ENCODE results near the gene KCNMB4.

Gene KCNMB4

DNA sequence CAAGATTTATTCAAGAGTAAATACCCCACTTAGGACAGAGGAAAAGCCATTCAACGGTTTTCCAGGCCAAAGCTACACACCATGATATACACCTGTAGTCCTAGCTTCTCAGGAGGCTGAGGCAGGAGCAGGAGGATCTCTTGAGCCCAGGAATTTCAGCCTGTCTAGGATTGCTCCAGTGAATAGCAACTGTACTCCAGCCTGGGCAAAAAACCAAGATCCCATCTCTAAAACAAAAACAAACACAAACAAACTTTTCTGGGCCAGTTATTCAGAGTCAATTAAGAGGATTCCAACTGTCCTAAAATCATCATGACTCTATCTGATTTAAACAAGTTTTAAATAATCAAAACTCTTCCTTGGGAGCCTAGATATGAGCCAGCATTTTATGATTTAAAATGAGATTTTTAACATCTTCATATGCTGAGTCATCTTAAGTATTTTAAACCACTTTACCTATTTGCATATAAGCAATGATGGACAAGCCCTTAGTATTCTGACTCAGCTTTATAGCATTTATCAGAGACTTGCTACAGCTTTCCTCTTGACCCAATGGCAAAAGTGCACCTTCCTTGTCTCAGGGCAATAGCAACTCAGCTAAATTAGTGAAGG lies 77.1 kb downstream of the KCNMB4 start:
- no peak for DNase-seq (ENCODE audit: low read depth in 1 of 2, low spot score in 1 of 2)

DNA sequence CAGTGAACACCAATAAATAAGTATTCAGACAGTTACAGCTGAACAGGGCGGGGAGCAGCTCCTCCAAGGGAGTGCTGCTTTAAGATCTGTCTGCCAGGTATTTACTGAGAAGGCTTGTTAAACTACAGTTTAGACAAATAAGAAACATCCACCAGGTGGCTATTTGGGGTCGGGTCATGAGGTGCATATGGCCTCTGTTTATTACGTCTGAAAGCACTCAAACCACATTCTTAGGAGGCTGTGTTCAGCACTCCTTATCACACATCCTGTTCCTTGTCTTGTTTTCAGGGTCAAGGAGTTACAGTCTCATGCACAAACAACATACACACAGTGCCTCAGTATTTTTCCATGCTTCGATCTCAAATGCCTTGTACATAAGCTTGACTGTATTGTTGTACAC lies 78.8 kb downstream of the KCNMB4 start:
- no peak for DNase-seq (ENCODE audit: low read depth in 1 of 2, low spot score in 1 of 2)

DNA sequence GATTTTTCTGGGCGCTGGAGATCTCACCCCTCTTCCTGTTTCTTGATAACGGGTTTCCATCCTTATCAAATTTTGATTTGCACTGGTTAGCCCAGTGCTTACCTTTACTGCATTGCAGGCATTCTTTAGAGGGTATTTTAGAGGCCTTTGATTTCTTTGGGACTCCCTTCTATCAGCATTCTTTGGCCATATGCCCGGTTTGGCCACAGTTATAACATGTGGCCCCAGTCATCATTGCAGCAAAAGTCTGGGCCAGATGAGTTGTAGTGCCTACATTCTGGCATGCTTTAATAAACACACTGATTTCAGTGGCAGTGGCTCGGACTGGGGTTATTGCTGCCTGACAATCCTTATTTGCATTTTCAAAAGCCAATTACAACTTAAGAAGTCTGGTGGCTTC lies 82.3 kb downstream of the KCNMB4 start:
- DNase-seq (ENCODE audit: low read depth in 1 of 2, low spot score in 1 of 2): no peak

DNA sequence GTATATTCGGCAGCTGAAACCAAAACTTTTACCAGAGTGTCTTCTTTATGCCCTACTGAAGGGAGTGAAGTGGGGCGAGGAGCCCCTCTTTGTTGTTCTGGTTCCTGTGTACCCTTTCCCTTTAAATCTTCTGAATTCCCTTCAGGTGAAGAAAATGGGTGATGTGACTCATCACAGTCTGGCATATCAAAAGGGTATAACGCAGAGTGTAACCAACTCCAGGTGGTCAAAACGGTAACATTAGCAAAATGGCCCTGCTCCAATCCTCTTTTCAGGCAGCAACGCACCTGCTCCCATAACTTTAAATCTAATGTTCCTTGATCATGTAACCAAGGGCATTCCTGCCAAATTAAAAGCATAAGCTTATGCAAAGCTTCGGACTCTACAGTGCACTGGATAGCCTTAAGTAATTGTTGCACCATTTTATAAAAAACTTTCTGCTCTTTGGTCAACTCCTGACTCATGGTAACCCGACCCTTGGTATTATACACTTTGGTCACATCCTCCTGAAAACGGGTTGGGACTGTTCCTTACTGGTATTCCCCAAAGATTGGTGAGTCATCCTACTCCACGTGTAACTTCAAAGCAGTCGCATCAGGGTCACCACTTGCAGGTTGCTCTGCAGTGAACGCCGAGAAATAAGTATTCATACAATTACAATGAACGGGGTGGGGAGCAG lies 83.1 kb downstream of the KCNMB4 start:
- DNase-seq (ENCODE audit: low read depth in 1 of 2, low spot score in 1 of 2): no peak

DNA sequence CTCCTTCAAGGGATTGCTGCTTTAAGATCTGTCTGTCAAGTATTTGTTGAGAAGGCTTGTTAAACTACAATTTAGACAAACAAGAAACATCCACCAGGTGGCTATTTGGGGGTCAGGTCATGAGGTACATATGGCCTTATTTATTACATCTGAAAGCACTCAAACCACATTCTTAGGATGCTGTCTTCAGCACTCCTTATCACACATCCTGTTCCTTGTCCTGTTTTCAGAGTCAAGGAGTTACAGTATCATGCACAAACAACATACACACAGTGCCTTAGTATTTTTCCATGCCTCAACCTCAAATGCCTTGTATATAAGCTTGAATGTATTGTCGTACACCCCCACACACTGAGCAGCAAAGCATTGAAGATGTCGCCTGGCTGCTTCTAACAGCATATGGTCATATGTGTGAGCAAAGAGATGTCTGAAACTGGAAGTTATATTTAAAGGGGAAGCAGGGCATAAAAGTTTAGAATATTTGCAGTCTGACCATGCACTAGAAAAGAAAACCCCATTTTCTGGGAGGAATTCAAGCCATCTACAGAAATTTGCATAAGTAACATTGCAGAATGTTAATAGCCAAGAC lies 83.8 kb downstream of the KCNMB4 start:
- DNase-seq (ENCODE audit: low read depth in 1 of 2, low spot score in 1 of 2): no peak

DNA sequence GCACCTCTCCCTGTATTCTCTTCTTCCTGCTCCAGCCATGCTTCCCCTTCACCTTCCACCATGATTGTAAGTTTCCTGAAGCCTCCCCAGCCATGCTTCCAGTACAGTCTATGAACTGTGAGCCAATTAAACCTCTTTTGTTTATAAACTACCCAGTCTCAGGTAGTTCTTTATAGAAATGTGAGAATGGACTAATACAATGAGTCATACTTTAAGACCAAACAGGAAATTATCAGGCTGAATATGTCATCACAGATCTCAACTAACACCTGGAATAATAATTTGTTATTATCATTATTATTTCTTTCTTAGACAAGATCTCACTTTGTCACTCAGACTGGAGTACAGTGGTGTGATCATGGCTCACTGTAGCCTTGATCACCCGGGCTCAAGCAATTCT lies 85.4 kb downstream of the KCNMB4 start:
- DNase-seq (ENCODE audit: low read depth in 1 of 2, low spot score in 1 of 2): no peak

DNA sequence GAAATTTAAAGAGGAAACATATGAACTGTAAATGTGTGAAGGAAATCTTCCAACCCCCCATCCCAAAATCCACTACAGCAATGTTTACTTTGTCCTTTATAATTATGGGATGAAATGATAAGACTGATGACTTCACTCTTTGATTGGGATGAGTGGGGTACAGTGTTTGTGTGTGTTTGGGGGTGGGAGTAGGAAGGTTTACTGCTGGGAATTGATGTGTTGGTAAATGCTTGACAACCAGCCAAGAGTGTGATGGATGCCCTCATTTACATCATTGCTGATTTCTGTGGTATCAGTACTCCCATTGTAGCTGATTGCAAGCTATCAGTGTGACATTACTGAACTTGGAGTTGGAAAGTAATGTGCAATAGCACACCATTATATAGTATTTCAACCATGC lies 90.9 kb downstream of the KCNMB4 start:
- DNase-seq (ENCODE audit: low read depth in 1 of 2, low spot score in 1 of 2): no peak

DNA sequence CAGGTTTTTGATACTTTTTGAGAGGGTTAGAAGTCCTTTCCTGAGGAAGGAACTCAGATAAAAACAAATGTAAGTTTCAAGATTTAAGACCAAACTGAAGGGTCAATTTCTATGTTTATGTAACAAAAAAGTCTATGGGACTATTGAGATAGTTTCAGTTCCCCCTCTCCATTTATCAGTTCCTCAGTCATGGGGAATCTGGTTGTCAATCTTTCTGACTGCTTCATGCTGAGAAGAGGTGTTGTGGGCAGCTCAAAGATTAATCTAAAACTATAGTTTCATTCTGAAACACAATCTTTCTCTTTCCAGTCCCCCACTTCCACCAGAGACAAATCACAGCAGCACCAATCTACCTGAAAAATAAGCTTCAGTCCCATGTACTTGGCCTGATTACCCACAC lies 93.7 kb downstream of the KCNMB4 start:
- DNase-seq (ENCODE audit: low read depth in 1 of 2, low spot score in 1 of 2): no peak

DNA sequence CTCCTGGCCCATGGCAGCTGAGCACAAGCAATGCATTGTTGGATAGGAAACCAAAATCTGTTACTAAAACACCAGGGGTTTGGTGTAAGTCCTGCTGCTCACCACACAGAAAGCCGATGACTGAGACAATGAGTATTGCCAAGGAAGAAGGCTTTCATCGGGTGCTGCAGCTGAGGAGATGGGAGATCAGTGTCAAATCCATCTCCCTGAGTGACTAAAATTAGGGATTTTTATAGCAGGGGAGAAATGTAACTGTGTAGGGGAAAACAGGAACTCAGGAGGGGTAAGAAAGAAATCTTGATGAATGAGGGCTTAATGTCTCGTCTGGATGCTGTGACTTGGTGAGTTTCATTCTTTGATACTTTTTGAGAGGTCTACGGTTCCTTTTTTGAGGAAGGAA lies 97.9 kb downstream of the KCNMB4 start:
- no peak for DNase-seq (ENCODE audit: low read depth in 1 of 2, low spot score in 1 of 2)

DNA sequence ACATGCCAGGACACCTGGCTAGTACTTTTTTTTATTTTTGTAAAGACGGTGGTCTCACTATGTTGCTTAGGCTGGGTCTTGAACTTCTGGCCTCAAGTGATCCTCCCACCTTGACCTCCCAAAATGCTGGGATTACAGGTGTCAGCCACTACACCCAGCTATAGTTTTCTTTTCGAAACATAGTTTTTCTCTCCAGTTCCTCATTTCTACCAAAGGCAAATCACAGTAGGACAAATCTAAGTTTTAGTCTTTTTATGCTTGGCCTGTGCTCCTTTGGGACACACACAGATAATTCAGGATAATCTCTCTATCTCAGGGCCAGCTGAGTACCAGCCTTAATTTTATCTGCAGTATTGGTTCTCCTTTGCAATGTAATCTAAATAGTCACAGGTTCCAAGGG lies 100.7 kb downstream of the KCNMB4 start:
- DNase-seq (ENCODE audit: low read depth in 1 of 2, low spot score in 1 of 2): no peak

DNA sequence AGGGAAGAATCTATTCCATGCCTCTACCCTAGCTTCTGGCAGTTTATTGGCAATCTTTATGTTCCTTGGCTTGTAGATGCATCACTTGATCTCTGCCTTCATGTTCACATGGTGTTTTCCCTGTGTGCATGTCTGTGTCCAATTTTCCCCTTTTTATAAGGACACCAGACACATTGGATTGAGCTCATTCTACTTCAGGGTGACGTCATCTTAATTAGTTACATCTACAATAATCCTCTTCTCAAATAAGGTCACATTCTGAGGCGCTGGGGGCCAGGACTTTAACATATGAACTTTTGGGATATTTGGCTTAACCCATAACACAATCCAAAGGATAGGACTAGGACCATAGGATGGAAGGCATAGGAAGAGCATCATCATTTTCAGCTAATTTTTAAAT lies 101.4 kb downstream of the KCNMB4 start:
- DNase-seq (ENCODE audit: low read depth in 1 of 2, low spot score in 1 of 2): no peak

DNA sequence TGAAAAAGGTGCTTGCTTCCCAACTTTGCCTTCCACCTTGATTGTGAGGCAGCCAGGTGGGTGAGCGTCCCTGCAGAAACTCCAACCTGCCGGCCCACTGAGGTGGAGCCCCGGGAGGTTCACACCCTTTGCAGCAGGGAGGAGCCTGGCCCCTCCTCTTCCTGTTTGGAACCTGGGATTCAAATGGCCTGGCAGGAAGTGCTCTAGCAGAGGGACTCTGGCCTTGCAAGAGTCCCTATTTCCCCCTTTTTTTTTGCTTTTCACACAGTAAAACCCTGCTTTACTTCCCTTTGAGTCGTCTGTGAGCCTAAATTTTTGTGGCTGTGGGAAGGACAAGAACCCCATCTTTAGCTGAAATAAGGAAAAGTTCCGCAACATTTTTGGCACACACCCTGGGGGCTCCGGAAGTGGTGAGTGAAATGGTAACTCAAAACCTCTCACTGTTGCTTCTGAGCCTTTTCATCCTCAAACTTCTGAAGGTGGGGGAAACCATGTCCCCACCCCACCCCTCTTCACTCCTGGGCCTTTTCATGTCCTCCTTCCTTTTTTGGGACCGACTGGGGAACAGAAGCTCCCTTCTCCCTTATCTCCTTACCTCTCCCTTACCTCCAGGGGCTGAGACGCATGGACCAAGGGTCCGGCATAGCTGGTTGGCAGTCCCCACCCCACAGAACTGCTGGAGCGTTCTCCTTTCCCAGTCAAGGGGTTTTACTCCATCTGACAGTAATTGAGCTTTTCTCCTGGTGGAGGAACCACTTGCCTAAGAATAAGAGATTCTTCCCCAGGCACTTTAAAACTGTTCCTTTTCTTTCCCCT lies 102.0 kb downstream of the KCNMB4 start:
- DNase-seq (ENCODE audit: low read depth in 1 of 2, low spot score in 1 of 2): no peak

DNA sequence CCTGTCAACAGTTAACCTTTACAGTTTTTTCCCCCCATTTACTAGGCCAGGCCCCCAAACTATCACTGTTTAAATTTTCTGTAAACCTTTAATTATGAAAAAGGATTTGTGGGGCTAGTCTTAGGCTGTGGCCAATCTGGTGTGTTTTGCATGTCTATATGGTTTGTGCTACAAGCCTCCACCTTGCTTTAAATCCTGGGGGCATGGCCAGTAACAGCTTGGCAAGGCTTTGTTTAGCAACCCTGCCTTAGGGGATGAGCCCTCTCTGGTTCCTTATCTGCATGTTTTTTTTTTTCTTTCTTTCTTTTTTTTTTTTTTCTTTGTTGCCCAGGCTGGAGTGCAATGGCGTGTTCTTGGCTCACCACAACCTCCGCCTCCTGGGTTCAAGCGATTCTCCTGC lies 102.7 kb downstream of the KCNMB4 start:
- DNase-seq (ENCODE audit: low read depth in 1 of 2, low spot score in 1 of 2): no peak

DNA sequence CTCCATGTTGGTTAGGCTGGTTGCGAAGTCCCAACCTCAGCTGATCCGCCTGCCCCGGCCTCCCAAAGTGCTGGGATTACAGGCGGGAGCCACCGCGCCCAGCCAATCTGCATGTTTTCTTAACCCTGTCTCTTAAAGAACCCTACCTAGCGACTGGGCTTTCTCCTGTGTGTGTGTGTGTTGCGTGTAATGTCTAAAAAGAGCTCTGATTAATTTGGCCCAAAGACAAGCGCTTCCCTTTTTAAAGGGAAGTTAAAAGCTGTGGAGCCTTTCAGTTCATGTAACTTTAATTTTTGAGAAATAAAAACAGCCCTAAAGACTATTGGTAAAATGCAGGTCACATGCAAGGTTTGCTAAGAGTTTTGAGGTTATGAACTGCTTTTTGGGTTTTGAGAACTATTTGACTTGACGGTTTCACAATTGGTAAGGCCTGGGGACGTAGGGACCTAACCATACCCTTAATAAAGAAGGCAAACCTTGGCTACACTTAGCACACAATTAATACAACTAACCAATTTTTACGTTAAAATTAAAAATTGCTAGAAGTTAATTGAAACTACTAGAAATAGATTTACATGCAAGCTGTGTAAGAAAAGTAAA lies 103.2 kb downstream of the KCNMB4 start:
- DNase-seq (ENCODE audit: low read depth in 1 of 2, low spot score in 1 of 2): no peak

DNA sequence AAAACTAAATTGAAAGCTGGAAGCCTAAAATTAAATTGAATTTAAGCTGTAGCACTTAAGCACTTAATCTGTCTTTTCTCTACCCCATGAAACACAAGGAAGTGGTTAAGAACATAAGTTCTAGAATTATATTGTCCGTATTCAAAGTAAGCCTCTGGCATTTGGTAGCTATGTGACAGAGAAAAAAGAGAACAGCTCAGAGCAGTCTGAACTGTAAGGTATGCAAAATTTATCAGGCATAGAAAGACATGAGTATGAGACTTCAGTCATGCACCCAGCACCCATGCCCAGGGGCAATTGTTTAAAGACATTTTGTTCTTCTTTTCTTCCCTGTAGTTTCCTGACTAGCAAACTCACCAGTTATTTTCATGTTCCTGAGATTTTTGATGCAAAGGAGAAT lies 116.7 kb downstream of the KCNMB4 start:
- no peak for DNase-seq (ENCODE audit: low read depth in 1 of 2, low spot score in 1 of 2)
